IPS-18a (cell line): ENCODE results near the gene ARHGAP23.
A peak's percentile ranks its signal among the peaks of the same experiment; 100 is the strongest.

Experiments used
- H3K27ac ChIP-seq: one replicate; pipeline ENCODE4 v1.5.1; 2013; ENCODE audit warnings: low read length
- H3K27me3 ChIP-seq: one replicate; pipeline ENCODE4 v1.6.1; 2013; ENCODE audit warnings: mild to moderate bottlenecking, low read length; ENCODE audit not compliant: control insufficient read depth, insufficient read depth
- H3K36me3 ChIP-seq: one replicate; pipeline ENCODE4 v1.6.1; 2013; ENCODE audit warnings: low read depth, low read length; ENCODE audit not compliant: control insufficient read depth
- H3K4me1 ChIP-seq: one replicate; pipeline ENCODE4 v1.6.1; 2013; ENCODE audit warnings: low read depth, low read length; ENCODE audit not compliant: control insufficient read depth
- H3K4me3 ChIP-seq: one replicate; pipeline ENCODE4 v1.5.1; 2013; ENCODE audit warnings: low read length
- H3K9ac ChIP-seq: one replicate; pipeline ENCODE4 v1.6.1; 2013; ENCODE audit warnings: mild to moderate bottlenecking, low read length, moderate library complexity
- H3K9me3 ChIP-seq: one replicate; pipeline ENCODE4 v1.6.1; 2013; ENCODE audit warnings: low read depth, low read length; ENCODE audit not compliant: control insufficient read depth

Gene ARHGAP23

DNA sequence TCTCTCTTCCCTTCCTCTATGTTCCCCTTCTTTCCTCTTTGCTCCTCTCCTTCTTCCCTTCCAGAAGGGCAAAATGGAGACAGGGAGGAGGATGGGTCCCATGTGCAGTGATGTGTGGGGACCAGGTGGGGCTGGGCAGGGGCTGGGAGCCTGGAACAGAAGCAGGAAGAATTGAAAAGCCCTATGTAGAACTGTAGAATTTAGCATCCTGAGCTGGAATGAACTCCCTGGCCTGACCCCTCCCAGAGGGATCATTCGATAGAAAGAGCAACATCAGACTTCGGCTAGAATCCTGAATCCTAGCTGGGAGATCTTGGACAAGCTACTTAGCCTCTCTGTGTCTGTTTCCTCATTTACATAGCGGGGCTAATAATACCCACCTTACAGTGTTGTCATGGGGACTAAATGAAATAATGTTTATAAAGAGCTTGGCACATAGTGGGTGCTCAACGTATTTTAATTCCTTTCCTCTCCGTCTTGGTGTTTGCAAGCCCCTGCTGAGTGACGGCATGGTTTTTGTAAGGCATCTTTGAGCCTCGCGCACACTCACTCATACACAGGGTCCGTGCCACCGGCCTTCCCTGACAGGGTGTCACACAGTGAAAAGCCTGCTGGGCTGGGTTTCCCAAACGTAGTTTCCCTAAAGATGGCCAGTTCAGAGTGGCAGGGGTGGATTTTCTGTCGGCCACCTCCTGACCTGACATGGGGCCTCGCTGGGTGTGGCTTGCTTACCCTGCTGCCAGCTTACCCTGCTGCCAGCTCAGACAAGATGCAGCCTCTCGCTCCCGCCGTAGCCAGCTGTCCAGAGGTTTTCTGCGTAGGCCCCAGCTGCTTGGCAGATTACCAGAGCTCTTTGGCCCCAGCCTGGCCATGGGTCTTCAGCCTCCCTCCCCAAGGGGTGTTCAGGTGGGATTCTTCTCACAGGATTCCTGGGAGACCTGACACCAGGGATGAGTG is 6.1 kb upstream of the ARHGAP23 start:
- Histone ChIP-seq H3K4me3 (peak overlapping the region; percentile 8), H3K27ac (no peak overlapping the region), H3K9ac (no peak overlapping the region), H3K4me1 (peaks cover 32% of the 10 kb centered on the region), H3K27me3 (peaks cover 31% of the 10 kb centered on the region), H3K9me3 (no peaks in the 10 kb centered on the region), H3K36me3 (no peaks in the 10 kb centered on the region)

DNA sequence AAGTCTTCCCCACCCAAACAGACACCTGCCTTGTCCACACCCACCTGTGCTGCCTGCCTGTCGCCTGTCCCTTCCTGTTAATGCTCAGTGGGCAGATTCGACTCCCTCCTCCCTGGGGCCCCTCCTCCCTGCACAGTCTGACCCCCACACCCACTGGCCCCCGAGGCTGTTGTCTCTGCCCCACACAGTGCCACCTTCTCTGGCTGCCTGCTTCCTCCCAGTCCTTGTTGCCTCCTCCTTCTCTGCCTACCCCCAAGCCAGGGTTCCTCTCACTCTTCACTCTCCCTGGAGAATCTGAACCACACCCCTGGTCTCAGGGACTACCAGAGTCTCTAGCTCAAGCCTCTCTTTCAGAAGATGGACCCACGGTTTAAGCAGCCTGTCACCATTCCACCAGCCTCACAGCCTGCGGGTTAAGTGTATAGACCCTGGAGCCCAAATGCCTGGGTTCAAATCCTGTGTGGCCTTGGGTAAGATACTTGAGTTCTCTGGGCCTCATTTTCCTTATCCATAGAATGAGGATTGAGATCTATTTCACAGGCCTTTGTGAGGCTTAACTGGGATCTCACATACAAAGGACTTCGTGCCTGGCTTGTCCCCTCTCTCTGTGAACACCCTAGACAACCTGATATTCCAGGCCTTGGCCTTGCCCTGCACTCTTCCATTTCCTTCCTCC is 3.8 kb upstream of the ARHGAP23 start:
- Histone ChIP-seq H3K36me3 (no peaks in the 10 kb centered on the region), H3K4me1 (peaks cover 31% of the 10 kb centered on the region), H3K9me3 (no peaks in the 10 kb centered on the region), H3K9ac (no peak overlapping the region), H3K4me3 (no peak overlapping the region), H3K27me3 (peaks cover 16% of the 10 kb centered on the region), H3K27ac (no peak overlapping the region)

DNA sequence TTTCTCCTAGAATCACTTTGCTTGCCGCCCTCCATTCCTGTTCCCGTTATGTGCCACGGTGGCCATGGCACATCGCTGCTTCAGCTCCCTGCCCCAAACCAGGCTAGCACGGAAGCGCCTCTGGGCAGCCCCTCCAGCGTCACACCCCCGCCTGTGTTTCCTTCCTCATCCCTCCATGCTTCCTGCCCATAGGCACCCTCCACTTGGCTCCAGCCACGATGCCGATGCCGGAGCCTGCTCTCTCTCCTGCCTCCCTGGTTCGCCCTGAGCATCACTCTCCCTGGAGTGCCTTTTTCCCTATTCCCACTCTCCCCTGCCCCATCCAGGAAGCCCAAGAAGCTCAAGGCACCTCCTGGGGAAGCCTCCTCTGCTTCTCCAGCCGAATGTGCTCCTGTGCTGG is 3.2 kb upstream of the ARHGAP23 start:
- Histone ChIP-seq H3K9me3 (no peaks in the 10 kb centered on the region), H3K9ac (no peak overlapping the region), H3K4me3 (no peak overlapping the region), H3K4me1 (peaks cover 34% of the 10 kb centered on the region), H3K36me3 (no peaks in the 10 kb centered on the region), H3K27me3 (peaks cover 10% of the 10 kb centered on the region), H3K27ac (no peak overlapping the region)

DNA sequence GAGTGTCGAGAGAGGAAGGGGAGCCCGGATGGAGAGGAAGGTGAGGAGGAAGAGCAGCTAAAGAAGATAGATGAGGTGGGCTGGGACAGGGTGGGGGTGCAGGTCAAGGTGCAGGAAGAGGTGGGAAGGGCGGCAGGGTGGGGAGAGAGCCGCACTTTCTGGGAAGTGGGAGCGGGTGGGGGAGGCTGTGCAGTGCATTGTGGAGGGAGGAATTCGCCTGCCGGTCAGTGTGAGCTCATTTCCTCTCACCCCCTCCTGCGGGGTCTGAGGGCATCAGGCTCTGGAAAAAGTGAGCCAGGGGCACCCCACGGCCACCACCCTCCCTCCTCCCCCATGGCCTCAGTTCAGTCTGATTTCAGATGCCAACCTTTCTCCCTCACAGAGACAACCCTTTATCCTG is 2.5 kb upstream of the ARHGAP23 start:
- no peaks in the 10 kb centered on the region for H3K36me3 ChIP-seq
- H3K9ac ChIP-seq: no peak overlapping the region
- H3K27ac ChIP-seq: no peak overlapping the region
- H3K9me3 ChIP-seq: no peaks in the 10 kb centered on the region
- no peak overlapping the region for H3K4me3 ChIP-seq
- peaks cover 6% of the 10 kb centered on the region for H3K27me3 ChIP-seq
- peaks cover 32% of the 10 kb centered on the region for H3K4me1 ChIP-seq

DNA sequence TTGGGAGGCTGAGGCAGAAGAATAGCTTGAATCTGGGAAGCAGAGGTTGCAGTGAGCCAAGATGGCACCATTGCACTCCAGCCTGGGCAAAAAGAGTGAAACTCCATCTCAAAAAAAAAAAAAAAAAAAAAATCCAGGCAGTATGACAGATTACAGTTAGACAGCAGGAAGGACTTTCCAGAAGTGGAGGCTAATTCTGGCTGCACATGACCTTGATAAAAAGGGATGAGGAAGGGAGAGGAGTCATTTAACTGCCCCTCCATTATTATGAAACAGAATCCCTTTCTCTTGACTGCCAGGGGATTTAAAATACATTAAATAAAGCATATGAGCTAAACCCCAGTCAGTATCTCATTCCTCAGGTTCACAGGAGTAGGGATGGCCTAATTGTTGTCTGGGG is 1.8 kb upstream of the ARHGAP23 start:
- Histone ChIP-seq H3K9ac (no peak overlapping the region), H3K27ac (no peak overlapping the region), H3K36me3 (no peaks in the 10 kb centered on the region), H3K9me3 (no peaks in the 10 kb centered on the region), H3K4me1 (peaks cover 26% of the 10 kb centered on the region), H3K27me3 (no peaks in the 10 kb centered on the region), H3K4me3 (no peak overlapping the region)

DNA sequence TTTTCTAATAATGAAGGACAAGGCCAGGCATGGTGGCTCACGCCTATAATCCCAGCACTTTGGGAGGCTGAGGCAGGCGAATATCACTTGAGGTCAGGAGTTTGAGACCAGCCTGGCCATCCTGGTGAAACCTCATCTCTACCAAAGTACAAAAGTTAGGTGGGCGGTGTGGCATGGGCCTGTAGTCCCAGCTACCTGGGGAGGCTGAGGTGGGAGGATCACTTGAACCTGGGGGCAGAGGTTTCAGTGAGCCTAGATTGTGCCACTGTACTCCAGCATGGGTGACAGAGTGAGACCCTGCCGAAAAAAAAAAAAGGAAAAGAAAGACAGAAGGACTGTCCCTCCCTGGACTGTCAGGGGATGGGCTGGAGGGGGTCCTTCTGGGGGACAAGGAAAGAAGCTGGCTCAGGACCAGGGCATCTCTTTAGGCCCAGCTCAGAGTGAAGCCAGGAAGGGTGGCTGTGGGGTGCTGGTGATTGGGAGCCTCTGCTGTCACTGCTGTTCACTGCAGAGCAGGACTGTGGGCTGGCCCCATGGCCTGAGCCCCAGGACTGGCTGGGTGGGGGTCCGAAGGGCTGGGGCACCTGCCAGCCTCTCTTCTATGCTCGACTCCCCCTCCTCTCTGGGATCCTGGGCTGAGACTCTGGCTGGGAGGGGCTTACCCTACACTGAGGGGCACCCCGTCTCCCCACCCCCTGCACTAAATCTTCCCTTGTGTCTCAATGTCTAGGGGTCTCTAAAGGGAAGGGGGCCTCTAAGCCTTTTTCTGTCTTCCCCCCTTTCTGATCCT is 909 bp upstream of the ARHGAP23 start:
- H3K9me3 ChIP-seq: no peaks in the 10 kb centered on the region
- H3K27ac ChIP-seq: no peak overlapping the region
- peaks cover 17% of the 10 kb centered on the region for H3K4me1 ChIP-seq
- no peaks in the 10 kb centered on the region for H3K27me3 ChIP-seq
- H3K9ac ChIP-seq: peak overlapping the region; percentile 34
- no peaks in the 10 kb centered on the region for H3K36me3 ChIP-seq
- H3K4me3 ChIP-seq: peak overlapping the region; percentile 53

DNA sequence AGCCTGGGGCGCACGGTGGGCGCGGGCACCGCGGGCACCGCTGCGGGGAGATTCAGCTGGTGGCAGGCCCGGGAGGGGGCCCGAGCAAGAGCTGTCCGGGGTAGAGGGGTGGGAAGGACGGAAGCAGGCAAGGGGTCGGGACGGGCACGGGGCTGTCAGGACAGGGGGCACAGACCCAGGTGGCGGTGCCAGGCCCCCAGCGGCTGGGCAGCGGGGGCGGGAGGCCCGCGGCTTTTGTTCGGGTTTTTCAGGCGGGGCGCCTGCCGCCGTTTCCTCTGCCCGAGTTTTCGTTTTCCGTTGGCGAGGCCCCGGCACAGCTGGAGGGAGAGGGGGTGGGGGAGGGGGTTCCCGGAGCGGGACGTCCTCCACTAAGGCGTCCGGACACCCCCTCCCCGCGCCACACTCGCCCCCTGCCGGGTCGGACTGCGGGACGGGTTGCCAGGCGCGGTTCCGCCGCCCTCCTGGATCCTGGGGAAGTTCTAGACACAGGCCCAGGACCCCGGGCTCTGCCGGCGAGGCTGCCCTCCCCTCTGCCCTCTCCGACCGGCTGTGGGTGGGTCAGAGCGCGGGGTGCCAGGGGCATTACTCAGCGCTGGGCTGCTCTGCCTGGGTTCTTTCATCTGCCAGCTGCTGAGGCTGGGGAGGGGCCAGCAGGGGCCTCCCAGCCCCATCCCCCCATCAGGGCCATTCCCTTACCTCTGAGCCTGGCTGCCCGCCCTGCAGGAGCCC is 543 bp downstream of the ARHGAP23 start:
- Histone ChIP-seq H3K27ac (no peak overlapping the region), H3K4me1 (peaks cover 17% of the 10 kb centered on the region), H3K27me3 (no peaks in the 10 kb centered on the region), H3K4me3 (peak overlapping the region; percentile 64), H3K9ac (peak overlapping the region; percentile 27), H3K36me3 (no peaks in the 10 kb centered on the region), H3K9me3 (no peaks in the 10 kb centered on the region)

DNA sequence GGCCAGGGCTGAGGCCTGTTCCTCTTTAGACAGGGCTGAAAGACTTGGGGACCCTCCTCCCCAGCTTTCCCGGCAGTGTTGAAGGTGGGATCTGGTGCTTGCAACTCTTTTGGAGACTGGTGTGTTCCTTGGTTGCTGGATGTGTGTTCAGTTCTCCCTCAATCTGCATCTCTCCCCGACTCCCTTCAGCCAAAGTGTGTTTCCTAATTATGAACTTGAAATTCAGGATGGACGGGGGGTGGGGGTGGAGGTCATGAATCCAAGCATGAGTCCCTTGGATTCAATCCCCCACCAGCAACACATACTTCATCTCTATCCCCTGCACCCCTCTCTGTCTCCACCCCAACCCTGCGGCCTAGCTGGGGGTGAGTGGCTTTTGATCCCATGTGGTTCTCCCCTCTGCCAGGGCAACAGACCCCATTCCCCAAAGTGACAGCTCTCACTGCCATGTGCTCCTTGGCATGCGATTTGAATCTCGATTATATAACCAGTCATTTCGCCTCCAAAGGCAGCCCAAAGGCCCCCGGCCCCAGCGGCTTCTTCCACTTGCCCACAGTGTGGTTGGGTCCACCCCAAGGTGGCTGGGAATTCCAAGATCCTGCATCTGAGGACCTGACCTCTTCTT is 1.3 kb downstream of the ARHGAP23 start:
- no peak overlapping the region for H3K9ac ChIP-seq
- H3K36me3 ChIP-seq: no peaks in the 10 kb centered on the region
- H3K4me1 ChIP-seq: peaks cover 17% of the 10 kb centered on the region
- H3K27me3 ChIP-seq: no peaks in the 10 kb centered on the region
- H3K4me3 ChIP-seq: peak overlapping the region; percentile 64
- H3K9me3 ChIP-seq: no peaks in the 10 kb centered on the region
- H3K27ac ChIP-seq: no peak overlapping the region

DNA sequence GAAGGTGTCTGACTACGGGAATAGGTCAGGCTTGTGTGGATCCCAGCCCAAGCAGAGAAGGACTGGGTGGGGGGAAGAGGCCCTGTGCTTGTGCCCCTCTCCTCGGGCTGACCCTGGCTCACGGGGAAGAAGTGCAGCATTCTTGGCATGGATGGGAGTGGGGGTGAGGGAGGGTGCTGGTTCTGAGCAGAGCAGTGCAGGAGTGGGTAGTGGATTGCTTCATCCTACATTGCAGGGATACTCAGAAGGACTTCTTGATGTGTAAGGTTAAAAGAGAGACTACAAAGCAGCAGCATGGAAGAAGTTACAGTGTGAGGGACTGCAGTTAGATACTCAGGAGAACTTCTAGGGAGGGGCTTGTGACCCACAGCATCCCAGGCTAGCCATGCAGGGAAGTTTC is 2.1 kb downstream of the ARHGAP23 start:
- no peaks in the 10 kb centered on the region for H3K9me3 ChIP-seq
- H3K9ac ChIP-seq: no peak overlapping the region
- H3K4me1 ChIP-seq: peaks cover 17% of the 10 kb centered on the region
- no peaks in the 10 kb centered on the region for H3K36me3 ChIP-seq
- no peak overlapping the region for H3K4me3 ChIP-seq
- no peaks in the 10 kb centered on the region for H3K27me3 ChIP-seq
- no peak overlapping the region for H3K27ac ChIP-seq

DNA sequence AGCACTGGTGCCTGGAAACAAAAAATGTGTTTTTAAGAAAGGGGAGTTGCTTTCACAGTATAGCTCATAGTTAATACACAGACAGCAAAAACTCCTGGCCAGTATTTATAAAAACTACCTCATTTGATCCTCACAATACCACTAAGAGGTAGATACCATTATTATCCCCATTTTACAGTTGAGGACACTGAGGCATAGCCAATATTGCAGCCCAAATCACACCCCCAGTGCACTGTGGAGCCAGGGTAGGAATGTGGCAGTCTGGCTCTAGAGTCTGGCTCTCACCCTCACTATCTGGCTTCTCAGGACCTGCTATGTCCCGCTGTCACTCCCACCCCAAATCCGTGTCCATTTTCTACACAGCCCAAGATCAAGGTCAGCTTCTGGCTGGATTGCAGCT is 2.6 kb downstream of the ARHGAP23 start:
- Histone ChIP-seq H3K27me3 (no peaks in the 10 kb centered on the region), H3K36me3 (no peaks in the 10 kb centered on the region), H3K27ac (no peak overlapping the region), H3K4me1 (peaks cover 17% of the 10 kb centered on the region), H3K9ac (no peak overlapping the region), H3K9me3 (no peaks in the 10 kb centered on the region), H3K4me3 (no peak overlapping the region)
